Measurements from ENCODE around the gene CNPY1. TPM values are rescaled to one million over a fixed set of nuclear protein-coding genes. Genes with fewer than 3 reads are reported as not detected.
A peak's percentile ranks its signal among the peaks of the same experiment; 100 is the strongest.

Gene CNPY1
- total RNA-seq, 3 donors from 2014 or later, result 0.29 TPM; not detected in 2

DNA sequence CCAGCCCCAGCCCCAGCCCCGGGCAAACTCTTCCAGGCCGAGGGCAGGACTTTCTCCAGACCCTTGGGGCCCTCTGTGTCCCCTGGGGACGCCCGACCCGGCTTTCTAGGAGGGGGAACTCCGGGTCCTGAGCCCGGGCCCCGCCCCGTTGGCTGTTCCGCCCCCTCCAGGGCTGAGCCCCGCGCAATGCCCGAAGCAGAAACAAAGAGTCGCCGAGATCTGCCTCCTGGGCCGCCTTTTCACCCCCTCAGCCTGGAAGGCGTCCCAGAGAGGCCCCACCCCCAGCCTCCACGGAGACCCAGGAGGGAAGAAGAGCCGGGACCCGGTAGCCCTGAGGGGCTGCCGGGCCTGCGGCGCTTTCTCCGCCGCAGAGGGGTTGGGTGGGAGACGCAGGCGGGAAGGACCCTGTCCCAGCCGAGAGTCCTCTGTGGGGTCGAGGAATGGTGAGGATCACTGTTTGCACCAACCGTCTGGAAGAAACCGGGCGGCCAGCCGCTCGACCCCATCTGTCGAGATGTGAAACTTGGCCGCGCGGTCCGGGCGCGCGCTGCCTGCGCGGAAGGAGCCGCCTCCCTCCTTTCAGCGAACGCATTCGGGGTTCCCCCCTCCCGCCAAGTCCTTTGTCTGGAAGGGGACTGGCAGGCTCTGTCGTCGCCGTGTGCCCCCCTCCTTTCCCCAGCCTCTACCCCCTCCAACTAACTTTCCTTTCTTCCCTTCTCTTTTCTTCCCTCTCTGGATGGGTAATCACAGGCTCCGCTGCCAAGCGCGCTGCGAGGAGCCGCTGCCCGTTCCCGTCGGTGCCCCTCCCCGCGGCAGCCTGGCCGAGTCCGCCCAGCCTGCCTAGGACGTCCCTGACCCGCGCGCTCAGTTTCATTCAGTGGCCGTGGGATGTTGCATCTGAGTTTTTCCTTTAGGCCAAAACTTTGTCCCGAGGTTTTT is 78.2 kb downstream of the CNPY1 start:
- intact Hi-C loops (cut with DNase I; ENCODE audit: low total_unique reads), result no loop called here
- Histone ChIP-seq H3K9me3 (no peaks in the 10 kb centered on the region), H3K36me3 (no peaks in the 10 kb centered on the region), H3K27me3 (peaks cover 9 to 100% of the 10 kb centered on the region in 2 donors), H3K4me3 (peak overlapping the region in 2 of 3 donors; percentile 5 to 53), H3K4me1 (peaks cover 0 to 8% of the 10 kb centered on the region in 2 donors), H3K27ac (no peak overlapping the region)
- TF ChIP-seq POLR2A (IDR thresholded peaks at IDR 0.05) (no peak), POLR2AphosphoS5 (IDR thresholded peaks at IDR 0.05) (no peak)
- TF ChIP-seq, protein P1, sequence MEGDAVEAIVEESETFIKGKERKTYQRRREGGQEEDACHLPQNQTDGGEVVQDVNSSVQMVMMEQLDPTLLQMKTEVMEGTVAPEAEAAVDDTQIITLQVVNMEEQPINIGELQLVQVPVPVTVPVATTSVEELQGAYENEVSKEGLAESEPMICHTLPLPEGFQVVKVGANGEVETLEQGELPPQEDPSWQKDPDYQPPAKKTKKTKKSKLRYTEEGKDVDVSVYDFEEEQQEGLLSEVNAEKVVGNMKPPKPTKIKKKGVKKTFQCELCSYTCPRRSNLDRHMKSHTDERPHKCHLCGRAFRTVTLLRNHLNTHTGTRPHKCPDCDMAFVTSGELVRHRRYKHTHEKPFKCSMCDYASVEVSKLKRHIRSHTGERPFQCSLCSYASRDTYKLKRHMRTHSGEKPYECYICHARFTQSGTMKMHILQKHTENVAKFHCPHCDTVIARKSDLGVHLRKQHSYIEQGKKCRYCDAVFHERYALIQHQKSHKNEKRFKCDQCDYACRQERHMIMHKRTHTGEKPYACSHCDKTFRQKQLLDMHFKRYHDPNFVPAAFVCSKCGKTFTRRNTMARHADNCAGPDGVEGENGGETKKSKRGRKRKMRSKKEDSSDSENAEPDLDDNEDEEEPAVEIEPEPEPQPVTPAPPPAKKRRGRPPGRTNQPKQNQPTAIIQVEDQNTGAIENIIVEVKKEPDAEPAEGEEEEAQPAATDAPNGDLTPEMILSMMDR (IDR thresholded peaks at IDR 0.05), result no peak
- peak in 1 of 2 donors; percentile 31 for DNase-seq (ENCODE audit: low spot score in 2 of 2)

DNA sequence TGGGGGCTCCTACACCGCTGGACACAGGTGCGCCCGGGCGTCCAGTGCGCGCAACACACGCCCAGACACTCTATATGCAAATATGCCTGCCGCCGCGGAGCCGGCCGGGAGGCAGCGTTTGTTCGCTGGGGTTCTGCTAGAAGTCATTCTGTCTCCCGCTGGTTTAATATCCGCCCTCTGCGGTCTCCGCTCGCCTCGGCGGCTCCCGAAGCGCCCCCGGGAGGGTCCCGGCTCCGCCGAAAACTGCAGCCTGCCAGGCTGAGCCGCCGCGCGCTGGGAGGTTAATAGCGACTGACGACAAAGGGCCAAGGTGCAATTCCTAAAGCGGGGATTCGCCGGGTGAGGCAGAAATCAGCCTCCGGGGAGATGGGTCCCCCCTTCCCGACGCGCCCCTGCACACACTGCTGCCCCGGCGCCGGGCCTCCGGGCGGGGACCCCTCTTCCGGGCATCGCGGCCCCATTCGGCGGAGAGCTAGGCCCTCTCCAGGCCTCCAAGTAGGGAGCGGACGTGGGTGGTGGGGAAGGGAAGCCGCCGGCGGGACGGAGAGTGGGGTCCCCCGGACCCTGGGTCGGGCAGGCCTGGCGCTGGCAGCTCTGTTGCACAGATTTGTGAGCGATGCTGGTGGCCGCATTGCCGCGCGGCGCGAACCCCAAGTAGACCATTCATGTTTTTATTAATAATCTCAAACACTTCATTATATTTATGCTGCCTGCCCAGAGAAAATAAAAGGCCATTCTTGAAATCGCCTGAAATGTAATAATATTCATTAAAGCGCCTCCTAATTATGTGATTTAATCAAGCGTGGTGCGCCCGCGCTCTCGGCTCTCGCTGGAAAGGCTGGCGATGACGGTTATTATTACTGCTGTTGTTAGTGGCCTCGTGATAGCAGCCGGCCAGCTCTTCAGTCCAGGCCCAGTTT is 79.3 kb downstream of the CNPY1 start:
- Histone ChIP-seq H3K36me3 (no peaks in the 10 kb centered on the region), H3K9me3 (no peaks in the 10 kb centered on the region), H3K4me3 (peak overlapping the region in 1 of 3 donors; percentile 24), H3K27ac (no peak overlapping the region), H3K4me1 (peaks cover 0 to 8% of the 10 kb centered on the region in 2 donors), H3K27me3 (peaks cover 9 to 100% of the 10 kb centered on the region in 2 donors)
- intact Hi-C loops (cut with DNase I; ENCODE audit: low total_unique reads), result no loop called here
- no peak for DNase-seq (ENCODE audit: low spot score in 2 of 2)
- TF ChIP-seq POLR2AphosphoS5 (IDR thresholded peaks at IDR 0.05) (no peak), POLR2A (IDR thresholded peaks at IDR 0.05) (no peak)
- TF ChIP-seq, protein P1 (IDR thresholded peaks at IDR 0.05), result no peak

DNA sequence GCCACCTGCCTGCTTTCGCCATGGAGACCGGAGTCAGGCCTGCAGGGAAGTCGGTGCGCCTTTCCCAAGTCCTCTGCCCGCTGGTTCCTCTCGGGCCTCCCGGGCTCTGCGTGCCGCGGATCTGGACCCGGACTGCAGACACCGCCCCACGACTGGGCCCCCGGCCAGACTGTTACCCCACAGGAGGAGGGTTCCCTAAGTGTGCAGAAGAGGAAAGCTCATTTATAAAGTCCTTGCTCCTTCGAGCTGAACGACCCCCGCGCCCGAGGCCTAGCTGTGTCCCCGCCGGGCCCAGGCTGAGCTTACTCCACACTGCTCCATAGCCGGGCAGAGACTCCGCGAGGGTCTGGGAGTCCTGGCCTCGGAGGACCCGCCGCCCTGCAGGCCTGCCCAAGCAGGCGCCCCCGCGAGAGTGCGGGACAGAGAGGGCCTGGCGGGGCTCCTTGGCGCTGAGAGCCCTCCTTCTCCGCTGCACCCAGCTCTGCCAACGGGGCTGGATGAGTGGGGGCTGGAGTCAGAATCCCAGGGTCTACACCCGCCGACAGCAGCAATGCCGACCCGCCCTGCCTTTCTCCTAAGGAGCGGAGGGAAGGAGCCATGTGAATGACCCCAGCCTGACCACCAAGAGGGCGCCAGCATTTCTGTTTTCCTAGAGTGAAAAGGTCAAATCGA is 80.1 kb downstream of the CNPY1 start:
- Histone ChIP-seq H3K27me3 (peaks cover 9 to 100% of the 10 kb centered on the region in 2 donors), H3K4me3 (peak overlapping the region in 1 of 3 donors; percentile 24), H3K4me1 (peaks cover 0 to 8% of the 10 kb centered on the region in 2 donors), H3K9me3 (no peaks in the 10 kb centered on the region), H3K36me3 (no peaks in the 10 kb centered on the region), H3K27ac (no peak overlapping the region)
- intact Hi-C loops (cut with DNase I; ENCODE audit: low total_unique reads), result no loop called here
- TF ChIP-seq POLR2AphosphoS5 (IDR thresholded peaks at IDR 0.05), result no peak
- TF ChIP-seq, protein P1 (IDR thresholded peaks at IDR 0.05), result no peak
- TF ChIP-seq POLR2A (IDR thresholded peaks at IDR 0.05), result no peak
- DNase-seq (ENCODE audit: low spot score in 2 of 2), result no peak

DNA sequence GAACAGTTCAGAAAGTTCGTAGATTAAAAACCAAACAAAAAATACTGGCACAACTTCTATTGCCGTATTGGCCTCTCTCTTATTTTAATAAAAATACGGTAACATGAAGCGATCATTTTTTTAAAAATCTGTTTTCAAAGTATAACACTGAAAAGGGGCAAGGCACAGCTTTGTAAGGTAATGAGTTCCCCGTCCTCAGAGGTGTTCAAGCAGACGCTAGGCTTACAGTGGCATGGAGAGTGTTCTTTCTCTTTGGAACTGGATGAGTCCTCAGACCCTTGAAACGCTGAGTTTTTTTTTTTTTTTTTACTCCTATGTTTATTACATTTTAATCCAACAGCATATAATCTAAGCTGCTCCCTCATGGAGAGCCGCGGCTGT is 80.6 kb downstream of the CNPY1 start:
- DNase-seq (ENCODE audit: low spot score in 2 of 2), result no peak
- TF ChIP-seq POLR2A (IDR thresholded peaks at IDR 0.05), result no peak
- TF ChIP-seq, protein P1 (IDR thresholded peaks at IDR 0.05), result no peak
- no peak for TF ChIP-seq POLR2AphosphoS5 (IDR thresholded peaks at IDR 0.05)
- intact Hi-C loops (cut with DNase I; ENCODE audit: low total_unique reads), result no loop called here
- no peaks in the 10 kb centered on the region for H3K36me3 ChIP-seq
- H3K4me3 ChIP-seq, result no peak overlapping the region
- peaks cover 0 to 8% of the 10 kb centered on the region in 2 donors for H3K4me1 ChIP-seq
- peaks cover 9 to 100% of the 10 kb centered on the region in 2 donors for H3K27me3 ChIP-seq
- H3K27ac ChIP-seq, result no peak overlapping the region
- no peaks in the 10 kb centered on the region for H3K9me3 ChIP-seq

Data from breast epithelium (tissue), 4 donors.